Measurements from ENCODE around the gene C16orf89. TPM values are rescaled to one million over a fixed set of nuclear protein-coding genes. Genes with fewer than 3 reads are reported as not detected.
A peak's percentile ranks its signal among the peaks of the same experiment; 100 is the strongest.
"Not testable (repeated sequence)": the region's sequence is repeated elsewhere in the genome, so short reads cannot be mapped to it uniquely, and the experiment has no call there.

Gene C16orf89
- polyA plus RNA-seq, 3 donors: not detected

GRCh38 chr16:5096437-5097060 lies 30.8 kb upstream of the C16orf89 start:
- intact Hi-C loops (cut with micrococcal nuclease): loop anchor here in 1 of 2 donors (5.0 kb wide), 2 partner anchors 139 to 249 kb away; partner anchors contain the start of genes GLYR1, SEC14L5 and UBN1
- H3K4me2 ChIP-seq (replicated peaks; ENCODE audit: extremely low read depth, low read length, poor library complexity, severe bottlenecking): peak overlapping the region; percentile 60
- Mint-ChIP-seq H3K4me1 (peaks cover 13% of the 10 kb centered on the region), H3K27me3 (ENCODE audit: low read depth in 3 of 3) (peaks cover 18 to 28% (median 22%) of the 10 kb centered on the region in 3 donors), H3K27ac (peak overlapping the region in 3 of 7 donors; percentile 74 to 84 (median 76)), H3K4me3 (peak overlapping the region; percentile 82 to 87)
- peak overlapping the region; percentile 92 for H2AFZ ChIP-seq (ENCODE audit: insufficient read depth, low read depth, low read length, poor library complexity, severe bottlenecking)
- H3K9me3 ChIP-seq (replicated peaks in 1 of 2; ENCODE audit: control insufficient read depth in 1 of 2, insufficient read depth in 1 of 2, low read length in 2 of 2); H3K36me3 ChIP-seq (replicated peaks in 1 of 2; ENCODE audit: control insufficient read depth in 1 of 2, insufficient read depth in 2 of 2, low read length in 2 of 2); H3K79me2 ChIP-seq (ENCODE audit: insufficient read depth, low read length); H4K20me1 ChIP-seq (ENCODE audit: insufficient read depth, low read length); H3K9me3 Mint-ChIP-seq; H3K36me3 Mint-ChIP-seq; H3K27ac ChIP-seq (ENCODE audit: low read depth in 1 of 2, low read length in 2 of 2); H3K27me3 ChIP-seq (ENCODE audit: control insufficient read depth in 2 of 2, insufficient read depth in 2 of 2, low read length in 2 of 2); DNase-seq: not testable (repeated sequence)
- WGBS (ENCODE audit: insufficient coverage): no CpG with 5 or more reads among the region's 7 CpGs
- peak overlapping the region; percentile 70 for H3K9ac ChIP-seq (ENCODE audit: insufficient read depth, low read length, poor library complexity, severe bottlenecking)
- peak overlapping the region in 2 of 3 experiments; percentile 76 to 84 for H3K4me3 ChIP-seq (replicated peaks in 1 of 3; ENCODE audit: low read depth in 2 of 3, low read length in 3 of 3)
- H3K4me1 ChIP-seq (ENCODE audit: control insufficient read depth in 1 of 2, insufficient read depth in 2 of 2, low read length in 2 of 2): peaks cover 10 to 12% of the 10 kb centered on the region in 2 donors

DNA sequence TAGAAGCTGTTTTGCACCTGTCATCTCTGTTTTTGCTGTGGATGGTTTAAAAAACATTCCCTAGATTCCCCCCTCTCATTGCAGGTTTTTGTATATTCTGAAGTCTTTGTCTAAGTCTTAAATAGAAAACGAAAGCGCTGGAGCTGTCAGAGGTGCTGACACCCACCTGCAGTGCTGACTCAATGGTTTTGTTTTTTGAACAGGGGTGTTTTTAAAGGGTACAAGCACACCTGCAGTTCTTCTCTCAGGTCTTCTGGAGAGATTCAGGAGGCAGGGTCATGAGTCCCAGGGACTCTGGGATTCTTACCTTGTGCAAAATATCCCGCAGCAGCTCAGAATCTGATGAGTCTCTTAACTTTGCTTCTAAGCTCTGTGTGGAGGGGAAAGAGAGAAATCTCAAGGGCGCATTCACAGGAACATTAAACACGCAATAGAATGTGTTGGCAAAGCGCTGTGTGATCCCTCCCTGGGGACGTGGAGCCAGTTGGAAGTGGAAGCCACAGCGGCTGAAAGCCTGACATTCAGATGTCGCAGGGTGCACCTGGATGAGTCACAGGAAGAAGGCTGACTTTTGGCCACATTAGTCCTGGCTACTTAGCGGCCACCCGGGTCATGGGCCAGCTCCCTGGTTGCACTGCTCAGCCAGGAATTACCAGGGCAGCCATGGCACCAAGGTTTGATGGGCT lies 29.5 kb upstream of the C16orf89 start:
- intact Hi-C loops (cut with micrococcal nuclease): loop anchor here in 1 of 2 donors (5.0 kb wide), 2 partner anchors 138 to 248 kb away; partner anchors contain the start of genes GLYR1, SEC14L5 and UBN1
- H3K4me2 ChIP-seq (replicated peaks; ENCODE audit: extremely low read depth, low read length, poor library complexity, severe bottlenecking); H4K20me1 ChIP-seq (ENCODE audit: insufficient read depth, low read length); H3K9me3 Mint-ChIP-seq; H3K27ac ChIP-seq (ENCODE audit: low read depth in 1 of 2, low read length in 2 of 2); H3K9ac ChIP-seq (ENCODE audit: insufficient read depth, low read length, poor library complexity, severe bottlenecking); H3K9me3 ChIP-seq (replicated peaks in 1 of 2; ENCODE audit: control insufficient read depth in 1 of 2, insufficient read depth in 1 of 2, low read length in 2 of 2); H3K36me3 Mint-ChIP-seq; H3K27ac Mint-ChIP-seq; DNase-seq; H2AFZ ChIP-seq (ENCODE audit: insufficient read depth, low read depth, low read length, poor library complexity, severe bottlenecking); H3K4me3 Mint-ChIP-seq; H3K36me3 ChIP-seq (replicated peaks in 1 of 2; ENCODE audit: control insufficient read depth in 1 of 2, insufficient read depth in 2 of 2, low read length in 2 of 2); H3K79me2 ChIP-seq (ENCODE audit: insufficient read depth, low read length); H3K4me3 ChIP-seq (replicated peaks in 1 of 3; ENCODE audit: low read depth in 2 of 3, low read length in 3 of 3); H3K27me3 ChIP-seq (ENCODE audit: control insufficient read depth in 2 of 2, insufficient read depth in 2 of 2, low read length in 2 of 2): not testable (repeated sequence)
- H3K27me3 Mint-ChIP-seq (ENCODE audit: low read depth in 3 of 3): peaks cover 8 to 18% (median 12%) of the 10 kb centered on the region in 3 donors
- H3K4me1 Mint-ChIP-seq: peaks cover 13% of the 10 kb centered on the region
- WGBS (ENCODE audit: insufficient coverage): 97% methylated on average over 7 of the region's 11 CpGs
- H3K4me1 ChIP-seq (ENCODE audit: control insufficient read depth in 1 of 2, insufficient read depth in 2 of 2, low read length in 2 of 2): peaks cover 10 to 12% of the 10 kb centered on the region in 2 donors

DNA sequence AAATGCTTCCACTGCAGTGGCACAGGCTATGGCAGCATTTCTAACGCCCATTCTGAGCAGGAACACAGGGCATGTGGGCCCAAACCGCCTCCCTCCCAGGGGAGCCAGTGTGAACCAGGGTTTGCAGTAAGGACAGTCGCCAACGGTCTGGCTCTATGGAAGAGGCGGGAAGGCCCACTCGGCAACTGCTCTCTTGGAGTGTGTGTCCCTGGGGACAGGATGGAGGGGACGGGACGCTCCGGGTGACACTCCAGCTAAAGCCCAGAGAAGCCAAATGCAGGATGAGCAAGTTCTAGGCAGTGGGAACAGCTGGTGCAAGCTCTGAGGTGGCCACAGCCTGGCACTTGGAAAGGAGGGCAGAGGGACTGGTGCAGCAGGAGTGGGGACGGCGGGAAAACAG lies 28.0 kb upstream of the C16orf89 start:
- H3K4me1 ChIP-seq (ENCODE audit: control insufficient read depth in 1 of 2, insufficient read depth in 2 of 2, low read length in 2 of 2); H4K20me1 ChIP-seq (ENCODE audit: insufficient read depth, low read length); DNase-seq; H3K27me3 Mint-ChIP-seq (ENCODE audit: low read depth in 3 of 3); H3K79me2 ChIP-seq (ENCODE audit: insufficient read depth, low read length); H2AFZ ChIP-seq (ENCODE audit: insufficient read depth, low read depth, low read length, poor library complexity, severe bottlenecking); H3K27ac ChIP-seq (ENCODE audit: low read depth in 1 of 2, low read length in 2 of 2); H3K27ac Mint-ChIP-seq; H3K4me3 Mint-ChIP-seq; H3K27me3 ChIP-seq (ENCODE audit: control insufficient read depth in 2 of 2, insufficient read depth in 2 of 2, low read length in 2 of 2); H3K4me2 ChIP-seq (replicated peaks; ENCODE audit: extremely low read depth, low read length, poor library complexity, severe bottlenecking); H3K36me3 ChIP-seq (replicated peaks in 1 of 2; ENCODE audit: control insufficient read depth in 1 of 2, insufficient read depth in 2 of 2, low read length in 2 of 2); H3K9me3 Mint-ChIP-seq; H3K4me3 ChIP-seq (replicated peaks in 1 of 3; ENCODE audit: low read depth in 2 of 3, low read length in 3 of 3); H3K9ac ChIP-seq (ENCODE audit: insufficient read depth, low read length, poor library complexity, severe bottlenecking); intact Hi-C loops (cut with micrococcal nuclease); H3K9me3 ChIP-seq (replicated peaks in 1 of 2; ENCODE audit: control insufficient read depth in 1 of 2, insufficient read depth in 1 of 2, low read length in 2 of 2): not testable (repeated sequence)
- 98% methylated on average over 8 of the region's 11 CpGs for WGBS (ENCODE audit: insufficient coverage)
- Mint-ChIP-seq H3K4me1 (peaks cover 11% of the 10 kb centered on the region), H3K36me3 (peaks cover 8 to 18% of the 10 kb centered on the region in 2 donors)

GRCh38 chr16:5093081-5093480 lies 27.3 kb upstream of the C16orf89 start:
- intact Hi-C loops (cut with micrococcal nuclease); H3K4me1 ChIP-seq (ENCODE audit: control insufficient read depth in 1 of 2, insufficient read depth in 2 of 2, low read length in 2 of 2): not testable (repeated sequence)
- H3K27ac Mint-ChIP-seq: peak overlapping the region in 1 of 7 donors; percentile 10

More at GRCh38 chr16:5093081-5093480, 27.3 kb upstream of the C16orf89 start:
- H3K4me2 ChIP-seq (replicated peaks; ENCODE audit: extremely low read depth, low read length, poor library complexity, severe bottlenecking); H3K27me3 Mint-ChIP-seq (ENCODE audit: low read depth in 3 of 3); H3K27ac ChIP-seq (ENCODE audit: low read depth in 1 of 2, low read length in 2 of 2); H3K4me3 Mint-ChIP-seq; H3K4me3 ChIP-seq (replicated peaks in 1 of 3; ENCODE audit: low read depth in 2 of 3, low read length in 3 of 3); H3K36me3 ChIP-seq (replicated peaks in 1 of 2; ENCODE audit: control insufficient read depth in 1 of 2, insufficient read depth in 2 of 2, low read length in 2 of 2); H3K27me3 ChIP-seq (ENCODE audit: control insufficient read depth in 2 of 2, insufficient read depth in 2 of 2, low read length in 2 of 2); H3K9me3 Mint-ChIP-seq; DNase-seq; H3K4me1 Mint-ChIP-seq; H3K9ac ChIP-seq (ENCODE audit: insufficient read depth, low read length, poor library complexity, severe bottlenecking); H3K79me2 ChIP-seq (ENCODE audit: insufficient read depth, low read length); H3K9me3 ChIP-seq (replicated peaks in 1 of 2; ENCODE audit: control insufficient read depth in 1 of 2, insufficient read depth in 1 of 2, low read length in 2 of 2); H4K20me1 ChIP-seq (ENCODE audit: insufficient read depth, low read length); H2AFZ ChIP-seq (ENCODE audit: insufficient read depth, low read depth, low read length, poor library complexity, severe bottlenecking): not testable (repeated sequence)
- H3K36me3 Mint-ChIP-seq: peaks cover 8 to 23% of the 10 kb centered on the region in 2 donors
- WGBS (ENCODE audit: insufficient coverage): 100% methylated on average over 3 of the region's 9 CpGs

Measured in CD14-positive monocyte (primary cell).